SK-N-SH (cell line): ENCODE measurements around the gene TEPSIN. TPM values are rescaled to one million over a fixed set of nuclear protein-coding genes. Genes with fewer than 3 reads are reported as not detected.
A peak's percentile ranks its signal among the peaks of the same experiment; 100 is the strongest.

Experiments used
- CTCF ChIA-PET: fragments of 300-600, 350-600 bp; formaldehyde crosslinking; extraction: SDS; loops from one replicate; lab custom pipeline; 2021; lab: Yijun Ruan, JAX
- POLR2A ChIA-PET: fragments of 350-600 bp; sonication (Branson Sonifier 250); formaldehyde crosslinking; extraction: SDS; loops from one replicate; lab custom pipeline; 2020; ENCODE audit warnings: antibody characterized with exemption, inconsistent platforms; lab: Yijun Ruan, JAX
- DNase-seq: peaks from one replicate; pipeline ENCODE4 v3.0.0; 2012
- H2AFZ ChIP-seq: fragments of 200-600 bp; sonication (generic); 2 replicates; pipeline ENCODE4 v1.8.1; 2016; ENCODE audit warnings: antibody characterized with exemption, mild to moderate bottlenecking, low read depth
- H3F3A ChIP-seq: fragments of 200-600 bp; sonication (generic); replicated peaks from 2 replicates; pipeline ENCODE3; 2016; ENCODE audit warnings: antibody characterized with exemption, mild to moderate bottlenecking; ENCODE audit not compliant: insufficient read depth
- H3K27ac ChIP-seq, 2 experiments: fragments of 200-500 bp in 1 of 2; fragments of 200-600 bp in 1 of 2; sonication (Bioruptor generic) in 1 of 2; sonication (generic), shearing (Covaris generic) in 1 of 2; 2 replicates each; pipeline versions ENCODE4 v1.5.1 to v1.6.1; 2014 to 2016; ENCODE audit warnings: low read depth in 2 of 2, inconsistent platforms in 1 of 2, low read length in 1 of 2, mild to moderate bottlenecking in 1 of 2, mixed read lengths in 1 of 2
- H3K27me3 ChIP-seq: fragments of 200-600 bp; sonication (generic), shearing (Covaris generic); 2 replicates; pipeline ENCODE4 v1.6.1; 2016; ENCODE audit warnings: mixed run types; ENCODE audit not compliant: insufficient read depth
- H3K36me3 ChIP-seq, 2 experiments: fragments of 200-500 bp in 1 of 2; fragments of 200-600 bp in 1 of 2; sonication (Bioruptor generic) in 1 of 2; sonication (generic) in 1 of 2; replicated peaks in 1 of 2; 2 replicates each; pipeline versions ENCODE3 to v1.5.1; 2014 to 2016; ENCODE audit warnings: low read length in 1 of 2, mild to moderate bottlenecking in 1 of 2; ENCODE audit not compliant: insufficient read depth in 2 of 2, control insufficient read depth in 1 of 2
- H3K4me1 ChIP-seq, 2 experiments: fragments of 200-500 bp in 1 of 2; fragments of 200-600 bp in 1 of 2; sonication (Bioruptor generic) in 1 of 2; sonication (generic), shearing (Covaris generic) in 1 of 2; 2 replicates each; pipeline versions ENCODE4 v1.5.1 to v1.6.1; 2014 to 2016; ENCODE audit warnings: low read depth in 1 of 2, low read length in 1 of 2, mixed run types in 1 of 2; ENCODE audit not compliant: insufficient read depth in 2 of 2, control insufficient read depth in 1 of 2
- H3K4me2 ChIP-seq: fragments of 200-600 bp; sonication (generic), shearing (Covaris generic); 2 replicates; pipeline ENCODE4 v1.6.1; 2017; ENCODE audit warnings: mixed run types
- H3K4me3 ChIP-seq, 2 experiments: fragments of 200-500 bp in 1 of 2; fragments of 200-600 bp in 1 of 2; sonication (Bioruptor generic) in 1 of 2; sonication (generic), shearing (Covaris generic) in 1 of 2; 2 replicates each; pipeline versions ENCODE4 v1.5.1 to v1.8.1; 2014 to 2016; ENCODE audit warnings: low read depth in 2 of 2, inconsistent platforms in 1 of 2, low read length in 1 of 2, mild to moderate bottlenecking in 1 of 2, mixed read lengths in 1 of 2, moderate library complexity in 1 of 2
- H3K79me2 ChIP-seq: fragments of 200-600 bp; sonication (generic); 2 replicates; pipeline ENCODE4 v1.8.1; 2017; ENCODE audit warnings: mild to moderate bottlenecking; ENCODE audit not compliant: insufficient read depth
- H3K9ac ChIP-seq: fragments of 200-600 bp; sonication (generic); 2 replicates; pipeline ENCODE4 v1.6.1; 2017; ENCODE audit warnings: mixed run types
- H3K9me2 ChIP-seq: fragments of 200-600 bp; sonication (generic); 2 replicates; pipeline ENCODE4 v1.6.1; 2017; ENCODE audit warnings: mixed run types
- H3K9me3 ChIP-seq: fragments of 200-600 bp; sonication (generic); 2 replicates; pipeline ENCODE4 v1.6.1; 2017; ENCODE audit warnings: mixed run types, mild to moderate bottlenecking, moderate library complexity
- H4K20me1 ChIP-seq: fragments of 200-600 bp; sonication (generic); 2 replicates; pipeline ENCODE4 v1.6.1; 2017; ENCODE audit warnings: mild to moderate bottlenecking, mixed run types; ENCODE audit not compliant: insufficient read depth
- CHD2 ChIP-seq: fragments of 150-350 bp; IDR thresholded peaks from 2 replicates; pipeline ENCODE4 v1.6.1; 2018; ENCODE audit warnings: low read length; ENCODE audit not compliant: partially characterized antibody
- ELF1 ChIP-seq: IDR thresholded peaks from 2 replicates; pipeline ENCODE4 v1.4.0; 2012
- EP300 ChIP-seq, 2 experiments: IDR thresholded peaks; 2 replicates each; pipeline versions ENCODE4 v1.4.0 to v1.6.1; 2012; ENCODE audit warnings: borderline replicate concordance in 1 of 2, low read depth in 1 of 2, low read length in 1 of 2
- FOSL2 ChIP-seq: IDR thresholded peaks from 2 replicates; pipeline ENCODE4 v1.4.0; 2012; ENCODE audit warnings: low read depth, mild to moderate bottlenecking, moderate library complexity, borderline replicate concordance
- FOXM1 ChIP-seq: IDR thresholded peaks from 2 replicates; pipeline ENCODE4 v1.4.0; 2012; ENCODE audit warnings: low read depth, mild to moderate bottlenecking
- MAX ChIP-seq: IDR thresholded peaks from 2 replicates; pipeline ENCODE4 v1.4.0; 2012; ENCODE audit warnings: low read depth
- MEF2A ChIP-seq: IDR thresholded peaks from 2 replicates; pipeline ENCODE4 v1.4.0; 2012; ENCODE audit warnings: low read depth, borderline replicate concordance
- MXI1 ChIP-seq: IDR thresholded peaks from 2 replicates; pipeline ENCODE4 v1.6.1; 2012; ENCODE audit warnings: mild to moderate bottlenecking, low read depth, low read length, improper control_type of control experiment
- NFIC ChIP-seq: IDR thresholded peaks from 2 replicates; pipeline ENCODE4 v1.4.0; 2012; ENCODE audit warnings: borderline replicate concordance
- NRF1 ChIP-seq: IDR thresholded peaks from 2 replicates; pipeline ENCODE4 v1.6.1; 2012; ENCODE audit warnings: low read depth, mild to moderate bottlenecking, low read length
- POLR2AphosphoS5 ChIP-seq: IDR thresholded peaks from 2 replicates; pipeline ENCODE4 v1.6.1; 2012; ENCODE audit warnings: low read depth, low read length
- RAD21 ChIP-seq: IDR thresholded peaks from 2 replicates; pipeline ENCODE4 v1.6.1; 2012; ENCODE audit warnings: mild to moderate bottlenecking, low read length
- RFX5 ChIP-seq: IDR thresholded peaks from 2 replicates; pipeline ENCODE4 v1.6.1; 2012; ENCODE audit warnings: mild to moderate bottlenecking, improper control_type of control experiment, low read length
- TAF1 ChIP-seq: IDR thresholded peaks from 2 replicates; pipeline ENCODE4 v1.6.1; 2012; ENCODE audit warnings: low read depth, mild to moderate bottlenecking, low read length, moderate library complexity, borderline replicate concordance
- TEAD4 ChIP-seq: IDR thresholded peaks from 2 replicates; pipeline ENCODE4 v1.4.0; 2012; ENCODE audit warnings: mild to moderate bottlenecking, borderline replicate concordance; ENCODE audit not compliant: insufficient read depth
- YY1 ChIP-seq: IDR thresholded peaks from 2 replicates; pipeline ENCODE4 v1.4.0; 2012; ENCODE audit warnings: low read depth, mild to moderate bottlenecking
- WGBS: methylation state at CpG from one replicate; pipeline ENCODE4 v1.1.6; 2017; ENCODE audit warnings: low lambda C conversion rate; 5-methylcytosine and 5-hydroxymethylcytosine counted together
- polyA plus RNA-seq, 3 experiments: library from polyadenylated mRNA; depleted of rRNA; stranded (reverse); fragments of >200 nt; gene quantifications; 2 replicates each; pipeline ENCODE4 v1.2.3, GENCODE V29; 2012
- TF ChIP-seq, protein P1 (sequence below): fragments of 150-350 bp; IDR thresholded peaks from 2 replicates; pipeline ENCODE4 v1.6.1; 2016; ENCODE audit warnings: mild to moderate bottlenecking, low read depth, low read length
- TF ChIP-seq, protein P2 (sequence below): fragments of 200-600 bp; sonication (generic); IDR thresholded peaks from 2 replicates; pipeline ENCODE4 v1.6.1; 2017; ENCODE audit warnings: antibody characterized with exemption, mild to moderate bottlenecking, moderate library complexity

Gene TEPSIN
- polyA plus RNA-seq, 1 of the 3 experiments (the other 2 are of a cell fraction), result 35.3 TPM

DNA sequence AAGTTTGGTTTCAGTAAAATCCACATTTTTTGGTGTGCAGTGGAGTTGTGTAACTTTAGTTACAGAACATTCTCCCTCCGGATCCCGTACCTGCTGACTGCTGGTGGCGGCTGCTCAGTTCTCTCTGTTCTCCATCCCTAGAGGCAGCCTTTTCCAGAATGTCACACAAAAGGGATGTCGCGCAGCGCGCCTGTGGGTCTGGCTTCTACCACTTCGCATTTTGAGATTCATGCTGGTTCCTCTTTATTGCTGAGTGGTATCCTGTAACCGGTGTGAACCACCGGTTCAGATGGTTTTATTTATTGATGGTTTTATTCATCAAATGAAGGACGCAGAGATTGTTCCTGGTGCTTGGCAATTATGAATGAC lies 15.1 kb downstream of the TEPSIN start:
- 95% methylated on average over 11 of the region's 11 CpGs for WGBS
- DNase-seq, result no peak

DNA sequence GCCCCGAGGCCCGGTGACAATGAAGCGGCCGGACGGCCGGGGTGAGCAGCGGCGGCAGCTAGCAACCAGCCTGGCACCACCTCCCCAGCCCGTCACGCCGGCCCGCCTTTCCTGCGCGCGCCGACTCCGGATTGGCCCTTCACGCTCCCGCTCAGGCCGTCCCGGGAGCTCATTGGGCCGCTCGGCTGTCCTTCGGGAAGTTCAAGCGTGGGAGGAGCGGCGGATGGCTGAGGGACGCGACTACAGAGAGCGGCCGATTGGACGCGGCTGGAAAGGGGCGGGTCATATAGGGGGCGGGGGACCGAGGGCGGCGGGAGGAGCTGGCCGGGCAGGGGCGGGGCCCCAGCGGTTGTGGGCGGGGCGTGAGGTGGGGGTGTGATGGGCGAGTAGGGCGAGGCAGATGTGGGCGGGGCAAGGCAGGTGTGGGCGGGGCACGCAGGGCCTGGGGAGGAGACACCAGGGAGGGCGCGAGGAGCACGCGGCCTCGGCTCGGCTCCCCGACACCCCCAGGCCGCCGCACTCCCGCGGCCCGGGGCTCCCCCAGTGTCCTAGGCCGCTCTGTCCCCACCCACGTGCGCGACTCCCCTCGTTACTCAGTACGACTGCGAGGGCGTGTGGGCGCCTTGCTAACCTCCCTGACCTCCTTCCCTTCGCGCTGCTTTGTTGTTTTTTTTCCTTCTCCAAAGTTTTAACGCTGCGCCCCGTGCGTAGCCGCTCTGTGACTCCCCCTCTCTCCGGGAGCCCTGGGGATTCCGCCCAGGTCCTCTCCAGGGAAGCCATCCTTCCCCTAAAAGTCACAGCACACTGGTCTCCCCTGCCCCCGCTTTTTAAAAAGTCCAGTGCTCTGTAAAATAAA lies 15.7 kb downstream of the TEPSIN start, which contains the start of gene CEP131:
Gene CEP131 (minus strand): TSS at position 60 of the 856 bp plus-strand sequence. CDS start 2,909 bp downstream, outside the sequence.
- CTCF ChIA-PET, result interaction anchor here (0.7 to 3.8 kb wide), 4 partner anchors 16 to 199 kb away, joined by 3 to 15 read pairs (median 4); partner anchors contain the start of genes NDUFAF8 and TEPSIN
- DNase-seq, result peak; percentile 100
- H3K27ac ChIP-seq, result peak within 1 kb of the TSS in 1 of 2 experiments; percentile 24; a peak in 1 of 4 replicates
- no peak for TF ChIP-seq ELF1
- TF ChIP-seq TAF1, result peak; percentile 55; the same call in 1 of the 2 replicates
- TF ChIP-seq, protein P1, sequence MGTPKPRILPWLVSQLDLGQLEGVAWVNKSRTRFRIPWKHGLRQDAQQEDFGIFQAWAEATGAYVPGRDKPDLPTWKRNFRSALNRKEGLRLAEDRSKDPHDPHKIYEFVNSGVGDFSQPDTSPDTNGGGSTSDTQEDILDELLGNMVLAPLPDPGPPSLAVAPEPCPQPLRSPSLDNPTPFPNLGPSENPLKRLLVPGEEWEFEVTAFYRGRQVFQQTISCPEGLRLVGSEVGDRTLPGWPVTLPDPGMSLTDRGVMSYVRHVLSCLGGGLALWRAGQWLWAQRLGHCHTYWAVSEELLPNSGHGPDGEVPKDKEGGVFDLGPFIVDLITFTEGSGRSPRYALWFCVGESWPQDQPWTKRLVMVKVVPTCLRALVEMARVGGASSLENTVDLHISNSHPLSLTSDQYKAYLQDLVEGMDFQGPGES, result peak; percentile 98
- peak; percentile 97 for TF ChIP-seq MAX
- no peak for TF ChIP-seq RAD21
- TF ChIP-seq POLR2AphosphoS5, result peak; percentile 55
- peak; percentile 58 for TF ChIP-seq MXI1
- TF ChIP-seq FOXM1, result no peak
- peak; percentile 93 for TF ChIP-seq RFX5
- peak; percentile 96 for TF ChIP-seq CHD2
- peak; percentile 44 for TF ChIP-seq NRF1
- TF ChIP-seq FOSL2, result no peak

More for the DNA sequence above, 15.1 kb downstream of the TEPSIN start:
- Histone ChIP-seq H3K27ac (no peak overlapping the region), H3K9ac (no peak overlapping the region), H3K4me3 (no peak overlapping the region; a peak in 1 of 4 replicates), H3F3A (peaks cover 19% of the 10 kb centered on the region), H3K4me2 (peak overlapping the region; percentile 66), H3K27me3 (no peaks in the 10 kb centered on the region), H4K20me1 (no peaks in the 10 kb centered on the region), H3K9me2 (no peaks in the 10 kb centered on the region), H3K36me3 (peaks cover 0 to 4% of the 10 kb centered on the region in 2 experiments), H3K79me2 (peaks cover 17% of the 10 kb centered on the region), H3K9me3 (no peaks in the 10 kb centered on the region), H2AFZ (peak overlapping the region; percentile 90; the same call in 1 of the 2 replicates), H3K4me1 (peaks cover 7 to 16% of the 10 kb centered on the region in 2 experiments; a peak in 3 of 4 replicates)
- ChIA-PET POLR2A (no interaction called here), CTCF (interaction anchor here (0.8 to 3.8 kb wide), 2 partner anchors 15 to 82 kb away, joined by 3 to 15 read pairs; partner anchors contain the start of genes NDUFAF8 and TEPSIN)
- TF ChIP-seq TAF1, result no peak
- no peak for TF ChIP-seq FOXM1
- no peak for TF ChIP-seq CHD2
- TF ChIP-seq, protein P2, sequence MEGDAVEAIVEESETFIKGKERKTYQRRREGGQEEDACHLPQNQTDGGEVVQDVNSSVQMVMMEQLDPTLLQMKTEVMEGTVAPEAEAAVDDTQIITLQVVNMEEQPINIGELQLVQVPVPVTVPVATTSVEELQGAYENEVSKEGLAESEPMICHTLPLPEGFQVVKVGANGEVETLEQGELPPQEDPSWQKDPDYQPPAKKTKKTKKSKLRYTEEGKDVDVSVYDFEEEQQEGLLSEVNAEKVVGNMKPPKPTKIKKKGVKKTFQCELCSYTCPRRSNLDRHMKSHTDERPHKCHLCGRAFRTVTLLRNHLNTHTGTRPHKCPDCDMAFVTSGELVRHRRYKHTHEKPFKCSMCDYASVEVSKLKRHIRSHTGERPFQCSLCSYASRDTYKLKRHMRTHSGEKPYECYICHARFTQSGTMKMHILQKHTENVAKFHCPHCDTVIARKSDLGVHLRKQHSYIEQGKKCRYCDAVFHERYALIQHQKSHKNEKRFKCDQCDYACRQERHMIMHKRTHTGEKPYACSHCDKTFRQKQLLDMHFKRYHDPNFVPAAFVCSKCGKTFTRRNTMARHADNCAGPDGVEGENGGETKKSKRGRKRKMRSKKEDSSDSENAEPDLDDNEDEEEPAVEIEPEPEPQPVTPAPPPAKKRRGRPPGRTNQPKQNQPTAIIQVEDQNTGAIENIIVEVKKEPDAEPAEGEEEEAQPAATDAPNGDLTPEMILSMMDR, result no peak
- TF ChIP-seq YY1, result no peak
- no peak for TF ChIP-seq RFX5
- TF ChIP-seq NFIC, result no peak
- TF ChIP-seq MXI1, result no peak
- no peak for TF ChIP-seq MEF2A
- TF ChIP-seq FOSL2, result no peak
- TF ChIP-seq EP300 (IDR thresholded peaks at IDR 0.05; ENCODE audit: borderline replicate concordance in 1 of 2, low read depth in 1 of 2, low read length in 1 of 2), result no peak
- TF ChIP-seq, protein P1, result no peak
- TF ChIP-seq RAD21, result no peak
- TF ChIP-seq TEAD4, result no peak

More for the DNA sequence above, 15.7 kb downstream of the TEPSIN start, which contains the start of gene CEP131:
- Histone ChIP-seq H3K4me3 (peak within 1 kb of the TSS; percentile 76 to 94), H3F3A (peaks cover 19% of the 10 kb centered on the region), H3K9me2 (no peaks in the 10 kb centered on the region), H3K9me3 (no peaks in the 10 kb centered on the region), H3K27me3 (no peaks in the 10 kb centered on the region), H2AFZ (peak within 1 kb of the TSS; percentile 90), H3K4me1 (peaks cover 7 to 16% of the 10 kb centered on the region in 2 experiments; a peak in 3 of 4 replicates), H3K9ac (peak within 1 kb of the TSS; percentile 79), H3K79me2 (peaks cover 17% of the 10 kb centered on the region), H3K36me3 (no peaks in the 10 kb centered on the region), H3K4me2 (peak within 1 kb of the TSS; percentile 100), H4K20me1 (no peaks in the 10 kb centered on the region)
- POLR2A ChIA-PET, result interaction anchor here (0.7 to 1.2 kb wide), 5 partner anchors 9 to 144 kb away, joined by 3 to 7 read pairs (median 3); partner anchors contain the start of gene NDUFAF8
- 9% methylated on average over 44 of the region's 79 CpGs for WGBS
